HG03565 (cell line): Measurements from ENCODE around the gene EIF3D.

Experiments
- ATAC-seq: cut with Tn5 transposase; IDR thresholded peaks from one replicate; pipeline ENCODE4 v1.9.1; 2021; ENCODE audit warnings: mild to moderate bottlenecking, moderate library complexity; ENCODE audit not compliant: unreplicated experiment

EIF3D gene

GRCh38 chr22:36467946-36468345 is 61.0 kb downstream of the EIF3D start:
- ATAC-seq, result no peak

GRCh38 chr22:36467042-36467810 is 61.7 kb downstream of the EIF3D start:
- no peak for ATAC-seq

GRCh38 chr22:36466258-36466657 is 62.7 kb downstream of the EIF3D start:
- no peak for ATAC-seq

- ATAC-seq, result no peak
These were observed 63.5 kb downstream of the EIF3D start for GRCh38 chr22:36465232-36466021.

- ATAC-seq, result no peak
These were observed 64.2 kb downstream of the EIF3D start for GRCh38 chr22:36464715-36465231.

GRCh38 chr22:36463783-36464184 is 65.2 kb downstream of the EIF3D start:
- no peak for ATAC-seq

- ATAC-seq, result no peak
These were observed 67.0 kb downstream of the EIF3D start for GRCh38 chr22:36461665-36462649.
